ENCODE measurements around the gene FHIT. TPM values are rescaled to one million over a fixed set of nuclear protein-coding genes. Genes with fewer than 3 reads are reported as not detected.

The FHIT gene
- total and polyA plus RNA-seq, 10 of the 15 experiments (the other 5 are each of a cell fraction or from before 2014, with no cell fraction given): 4.2 to 14.9 (median 9.4) TPM

- TF ChIP-seq, protein P1, sequence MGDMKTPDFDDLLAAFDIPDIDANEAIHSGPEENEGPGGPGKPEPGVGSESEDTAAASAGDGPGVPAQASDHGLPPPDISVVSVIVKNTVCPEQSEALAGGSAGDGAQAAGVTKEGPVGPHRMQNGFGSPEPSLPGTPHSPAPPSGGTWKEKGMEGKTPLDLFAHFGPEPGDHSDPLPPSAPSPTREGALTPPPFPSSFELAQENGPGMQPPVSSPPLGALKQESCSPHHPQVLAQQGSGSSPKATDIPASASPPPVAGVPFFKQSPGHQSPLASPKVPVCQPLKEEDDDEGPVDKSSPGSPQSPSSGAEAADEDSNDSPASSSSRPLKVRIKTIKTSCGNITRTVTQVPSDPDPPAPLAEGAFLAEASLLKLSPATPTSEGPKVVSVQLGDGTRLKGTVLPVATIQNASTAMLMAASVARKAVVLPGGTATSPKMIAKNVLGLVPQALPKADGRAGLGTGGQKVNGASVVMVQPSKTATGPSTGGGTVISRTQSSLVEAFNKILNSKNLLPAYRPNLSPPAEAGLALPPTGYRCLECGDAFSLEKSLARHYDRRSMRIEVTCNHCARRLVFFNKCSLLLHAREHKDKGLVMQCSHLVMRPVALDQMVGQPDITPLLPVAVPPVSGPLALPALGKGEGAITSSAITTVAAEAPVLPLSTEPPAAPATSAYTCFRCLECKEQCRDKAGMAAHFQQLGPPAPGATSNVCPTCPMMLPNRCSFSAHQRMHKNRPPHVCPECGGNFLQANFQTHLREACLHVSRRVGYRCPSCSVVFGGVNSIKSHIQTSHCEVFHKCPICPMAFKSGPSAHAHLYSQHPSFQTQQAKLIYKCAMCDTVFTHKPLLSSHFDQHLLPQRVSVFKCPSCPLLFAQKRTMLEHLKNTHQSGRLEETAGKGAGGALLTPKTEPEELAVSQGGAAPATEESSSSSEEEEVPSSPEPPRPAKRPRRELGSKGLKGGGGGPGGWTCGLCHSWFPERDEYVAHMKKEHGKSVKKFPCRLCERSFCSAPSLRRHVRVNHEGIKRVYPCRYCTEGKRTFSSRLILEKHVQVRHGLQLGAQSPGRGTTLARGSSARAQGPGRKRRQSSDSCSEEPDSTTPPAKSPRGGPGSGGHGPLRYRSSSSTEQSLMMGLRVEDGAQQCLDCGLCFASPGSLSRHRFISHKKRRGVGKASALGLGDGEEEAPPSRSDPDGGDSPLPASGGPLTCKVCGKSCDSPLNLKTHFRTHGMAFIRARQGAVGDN (IDR thresholded peaks at IDR 0.05): no peak
Measured at GRCh38 chr3:60238550-60238949, 1012.7 kb downstream of the FHIT start (continued).

DNA sequence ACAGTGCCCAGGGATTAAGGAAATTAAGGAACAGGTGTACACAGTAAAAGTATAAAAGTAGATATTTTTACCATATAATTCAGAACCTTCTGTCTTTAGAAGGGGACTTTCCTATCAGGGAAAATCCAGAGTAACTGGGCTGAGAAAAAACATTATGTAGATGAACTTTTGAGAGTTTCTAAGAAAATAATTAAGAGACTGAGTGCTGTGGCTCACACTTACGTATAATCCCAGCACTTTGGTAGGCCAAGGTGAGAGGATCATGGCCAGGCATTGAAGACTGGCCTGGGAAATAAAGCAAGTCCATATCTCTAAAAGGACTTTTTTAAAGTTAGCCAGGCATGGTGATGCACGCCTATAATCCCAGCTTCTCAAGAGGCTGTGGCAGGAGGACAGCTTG lies 1021.8 kb downstream of the FHIT start:
- Histone ChIP-seq H3K27me3 (replicated peaks in 1 of 2; ENCODE audit: control insufficient read depth in 2 of 2, insufficient read depth in 2 of 2, low read length in 1 of 2) (no peaks in the 10 kb centered on the region), H3K4me3 (no peak overlapping the region), H3K79me2 (ENCODE audit: control insufficient read depth, insufficient read depth, low read length) (no peaks in the 10 kb centered on the region), H3K4me2 (ENCODE audit: control insufficient read depth, insufficient read depth) (no peak overlapping the region), H3K9ac (ENCODE audit: control insufficient read depth, insufficient read depth, low read length) (no peak overlapping the region), H3K27ac (ENCODE audit: control insufficient read depth, insufficient read depth) (no peak overlapping the region), H2AFZ (ENCODE audit: control insufficient read depth, low read depth, low read length) (no peak overlapping the region), H3K36me3 (ENCODE audit: control insufficient read depth in 2 of 2, insufficient read depth in 2 of 2, low read length in 1 of 2) (no peaks in the 10 kb centered on the region), H3K4me1 (ENCODE audit: control insufficient read depth, insufficient read depth, low read length) (no peaks in the 10 kb centered on the region), H4K20me1 (ENCODE audit: control insufficient read depth, insufficient read depth) (no peaks in the 10 kb centered on the region), H3K9me3 (replicated peaks; ENCODE audit: control insufficient read depth, insufficient read depth, low read length) (no peaks in the 10 kb centered on the region)
- 47% methylated on average over 2 of the region's 2 CpGs for WGBS (ENCODE audit: insufficient coverage, insufficient replicate concordance, low lambda C conversion rate, missing lambda C conversion rate)
- CTCF ChIA-PET: no interaction called here
- intact Hi-C loops (cut with micrococcal nuclease; ENCODE audit: unreplicated experiment): no loop called here
- FAIRE-seq (no peak), DNase-seq (ENCODE audit: low read depth, low spot score) (no peak), ATAC-seq (peak; percentile 67)
- in situ Hi-C loops (cut with MboI): no loop called here
- RAD21 ChIA-PET (ENCODE audit: unreplicated experiment): interaction anchor here (1.0 kb wide), 1 partner anchor 1152 kb away, joined by 4 read pairs; no protein-coding TSS in a partner anchor
- TF ChIP-seq CTCF (IDR thresholded peaks at IDR 0.05 in 2 of 3, conservative IDR thresholded peaks at IDR 0.05 in 1 of 3; ENCODE audit: control insufficient read depth in 2 of 3, extremely low read depth in 1 of 3, insufficient read depth in 1 of 3, low read depth in 3 of 3, low read length in 3 of 3) (no peak), RELB (IDR thresholded peaks at IDR 0.05; ENCODE audit: low read depth) (0 out of 2 replicates have a peak, but pooled peaks have one; percentile 30), ZNF622 (IDR thresholded peaks at IDR 0.05) (no peak)
- POLR2A ChIA-PET: no interaction called here
- SMC1A ChIA-PET (ENCODE audit: uncharacterized antibody, unreplicated experiment): interaction anchor here (1.3 kb wide), 1 partner anchor 34 kb away, joined by 3 read pairs; no protein-coding TSS in a partner anchor
- no TSS peak for BruUV-seq (replicated peaks)
